ENCODE measurements around the gene USF3. TPM values are rescaled to one million over a fixed set of nuclear protein-coding genes. Genes with fewer than 3 reads are reported as not detected.

Gene USF3, protein sequence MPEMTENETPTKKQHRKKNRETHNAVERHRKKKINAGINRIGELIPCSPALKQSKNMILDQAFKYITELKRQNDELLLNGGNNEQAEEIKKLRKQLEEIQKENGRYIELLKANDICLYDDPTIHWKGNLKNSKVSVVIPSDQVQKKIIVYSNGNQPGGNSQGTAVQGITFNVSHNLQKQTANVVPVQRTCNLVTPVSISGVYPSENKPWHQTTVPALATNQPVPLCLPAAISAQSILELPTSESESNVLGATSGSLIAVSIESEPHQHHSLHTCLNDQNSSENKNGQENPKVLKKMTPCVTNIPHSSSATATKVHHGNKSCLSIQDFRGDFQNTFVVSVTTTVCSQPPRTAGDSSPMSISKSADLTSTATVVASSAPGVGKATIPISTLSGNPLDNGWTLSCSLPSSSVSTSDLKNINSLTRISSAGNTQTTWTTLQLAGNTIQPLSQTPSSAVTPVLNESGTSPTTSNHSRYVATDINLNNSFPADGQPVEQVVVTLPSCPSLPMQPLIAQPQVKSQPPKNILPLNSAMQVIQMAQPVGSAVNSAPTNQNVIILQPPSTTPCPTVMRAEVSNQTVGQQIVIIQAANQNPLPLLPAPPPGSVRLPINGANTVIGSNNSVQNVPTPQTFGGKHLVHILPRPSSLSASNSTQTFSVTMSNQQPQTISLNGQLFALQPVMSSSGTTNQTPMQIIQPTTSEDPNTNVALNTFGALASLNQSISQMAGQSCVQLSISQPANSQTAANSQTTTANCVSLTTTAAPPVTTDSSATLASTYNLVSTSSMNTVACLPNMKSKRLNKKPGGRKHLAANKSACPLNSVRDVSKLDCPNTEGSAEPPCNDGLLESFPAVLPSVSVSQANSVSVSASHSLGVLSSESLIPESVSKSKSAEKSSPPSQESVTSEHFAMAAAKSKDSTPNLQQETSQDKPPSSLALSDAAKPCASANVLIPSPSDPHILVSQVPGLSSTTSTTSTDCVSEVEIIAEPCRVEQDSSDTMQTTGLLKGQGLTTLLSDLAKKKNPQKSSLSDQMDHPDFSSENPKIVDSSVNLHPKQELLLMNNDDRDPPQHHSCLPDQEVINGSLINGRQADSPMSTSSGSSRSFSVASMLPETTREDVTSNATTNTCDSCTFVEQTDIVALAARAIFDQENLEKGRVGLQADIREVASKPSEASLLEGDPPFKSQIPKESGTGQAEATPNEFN (N-terminal part only)
- total RNA-seq = 10 to 100 TPM; 19.7 to 38.9 (median 28.5) TPM

DNA sequence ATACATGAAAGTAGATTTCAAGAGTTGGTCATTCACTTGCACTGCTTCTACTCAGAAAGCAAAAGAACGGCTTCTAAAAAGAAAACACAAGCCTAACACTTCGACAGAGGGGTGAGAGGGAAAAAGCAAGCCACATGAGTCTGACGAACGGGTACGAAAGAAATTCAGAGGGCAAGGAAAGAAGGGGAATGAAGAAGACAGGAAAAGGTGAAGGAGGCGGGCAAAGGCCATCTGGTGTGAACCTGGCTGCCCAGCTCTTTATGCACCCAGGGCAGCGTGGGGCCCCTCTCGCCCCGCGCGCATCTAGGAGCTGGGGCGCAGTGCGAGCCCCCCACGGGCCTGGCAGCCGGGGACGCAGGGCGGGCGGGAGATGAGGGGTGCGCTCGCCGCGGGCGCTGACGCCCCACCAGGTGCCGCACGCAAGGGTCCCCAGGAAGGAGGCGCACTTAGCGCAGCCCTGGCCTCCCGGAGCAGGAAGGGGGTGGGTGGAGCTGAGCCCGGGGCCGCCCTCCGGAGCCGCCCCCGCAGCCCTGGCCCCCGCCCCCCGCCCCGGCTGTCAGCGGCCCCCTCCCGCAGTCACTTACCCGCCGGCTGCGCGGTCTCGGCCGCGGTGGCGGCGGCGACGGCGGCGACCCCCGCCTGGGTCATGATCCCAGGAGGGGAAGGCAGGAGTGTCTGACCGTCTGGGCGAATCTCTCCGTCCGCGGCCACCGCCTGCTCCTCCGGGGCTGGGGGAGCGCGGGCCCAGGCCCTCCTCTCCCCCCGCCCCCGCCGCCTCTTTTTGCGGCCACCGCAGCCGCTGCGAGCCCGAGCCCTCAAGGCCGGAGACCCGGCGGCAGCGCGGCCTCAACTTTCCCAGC lies at the start of gene USF3:
TSS of gene USF3 (minus strand) at position 857 of the 860 bp plus-strand sequence. CDS start 21,764 bp downstream, outside the sequence.
- Histone ChIP-seq H3K27me3 (no peaks in the 10 kb centered on the region), H3K36me3 (no peaks in the 10 kb centered on the region), H3K4me3 (peak within 1 kb of the TSS; percentile 65 to 91 (median 89)), H3K27ac (peak within 1 kb of the TSS; percentile 98), H3K4me1 (peaks cover 0 to 4% of the 10 kb centered on the region in 2 donors), H3K9me3 (no peaks in the 10 kb centered on the region)
- DNase-seq (ENCODE audit: low spot score in 2 of 2) = peak; percentile 50 to 63
- no peak for TF ChIP-seq POLR2A (IDR thresholded peaks at IDR 0.05)
- no peak for TF ChIP-seq POLR2AphosphoS5 (IDR thresholded peaks at IDR 0.05)
- TF ChIP-seq, protein P1, sequence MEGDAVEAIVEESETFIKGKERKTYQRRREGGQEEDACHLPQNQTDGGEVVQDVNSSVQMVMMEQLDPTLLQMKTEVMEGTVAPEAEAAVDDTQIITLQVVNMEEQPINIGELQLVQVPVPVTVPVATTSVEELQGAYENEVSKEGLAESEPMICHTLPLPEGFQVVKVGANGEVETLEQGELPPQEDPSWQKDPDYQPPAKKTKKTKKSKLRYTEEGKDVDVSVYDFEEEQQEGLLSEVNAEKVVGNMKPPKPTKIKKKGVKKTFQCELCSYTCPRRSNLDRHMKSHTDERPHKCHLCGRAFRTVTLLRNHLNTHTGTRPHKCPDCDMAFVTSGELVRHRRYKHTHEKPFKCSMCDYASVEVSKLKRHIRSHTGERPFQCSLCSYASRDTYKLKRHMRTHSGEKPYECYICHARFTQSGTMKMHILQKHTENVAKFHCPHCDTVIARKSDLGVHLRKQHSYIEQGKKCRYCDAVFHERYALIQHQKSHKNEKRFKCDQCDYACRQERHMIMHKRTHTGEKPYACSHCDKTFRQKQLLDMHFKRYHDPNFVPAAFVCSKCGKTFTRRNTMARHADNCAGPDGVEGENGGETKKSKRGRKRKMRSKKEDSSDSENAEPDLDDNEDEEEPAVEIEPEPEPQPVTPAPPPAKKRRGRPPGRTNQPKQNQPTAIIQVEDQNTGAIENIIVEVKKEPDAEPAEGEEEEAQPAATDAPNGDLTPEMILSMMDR (IDR thresholded peaks at IDR 0.05) = no peak
- intact Hi-C loops (cut with DNase I; ENCODE audit: low total_unique reads) = no loop called here

DNA sequence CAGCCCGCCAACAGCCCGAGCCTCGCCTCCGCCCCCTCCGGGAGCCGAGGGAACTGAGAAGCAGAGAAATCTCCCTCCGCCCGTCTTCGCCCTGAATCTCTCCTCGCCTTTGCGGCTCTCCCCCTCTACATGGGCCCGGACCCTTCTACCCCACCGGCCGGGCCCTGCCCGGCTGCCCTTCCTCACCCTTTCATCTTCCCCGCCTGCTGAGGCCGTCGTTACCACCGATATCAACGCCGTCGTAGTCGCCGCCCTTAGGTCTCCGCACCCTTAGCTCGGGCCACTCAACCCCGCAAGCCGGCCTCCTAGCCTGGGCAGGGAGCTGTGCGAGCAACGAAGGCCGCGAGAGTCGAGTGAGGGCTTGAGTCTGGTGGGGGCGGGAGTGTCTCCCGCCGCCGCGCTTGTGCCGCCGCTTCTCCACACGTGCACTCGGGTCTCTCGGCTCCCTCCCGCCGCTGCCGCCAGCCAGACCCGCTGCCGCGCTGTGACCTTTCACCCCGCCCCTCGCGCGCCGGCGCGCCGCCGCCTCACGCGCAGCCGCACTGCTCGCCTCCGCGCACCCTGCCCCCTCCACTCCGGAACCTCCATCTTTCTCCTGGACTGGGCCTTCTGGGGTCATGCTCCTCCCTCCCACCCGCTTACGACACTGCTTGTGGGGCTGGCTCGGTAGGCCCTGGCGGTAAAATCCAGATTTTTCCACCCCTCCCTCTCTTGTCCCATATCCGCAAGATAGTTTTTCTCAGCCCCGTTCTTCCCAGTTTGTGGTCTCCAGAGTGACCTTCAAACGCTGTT lies 49.5 kb upstream of the USF3 start, which contains the start of gene NAA50:
TSS of gene NAA50 (minus strand) at position 494 of the 792 bp plus-strand sequence. CDS start at position 194, 300 bp downstream.
- Histone ChIP-seq H3K4me1 (peaks cover 0 to 17% of the 10 kb centered on the region in 2 donors), H3K27me3 (no peaks in the 10 kb centered on the region), H3K9me3 (no peaks in the 10 kb centered on the region), H3K36me3 (no peaks in the 10 kb centered on the region), H3K4me3 (peak within 1 kb of the TSS; percentile 76 to 96 (median 94)), H3K27ac (peak within 1 kb of the TSS; percentile 97 to 99)
- TF ChIP-seq POLR2AphosphoS5 (IDR thresholded peaks at IDR 0.05) (peak; percentile 76 to 92 (median 79)), POLR2A (IDR thresholded peaks at IDR 0.05) (peak; percentile 49)
- TF ChIP-seq, protein P1 (IDR thresholded peaks at IDR 0.05) = peak in 2 of 3 donors; percentile 26 to 33
- intact Hi-C loops (cut with DNase I; ENCODE audit: low total_unique reads) = loop anchor here (5.0 kb wide), 1 partner anchor 1179 kb away; no protein-coding TSS in a partner anchor
- peak; percentile 88 to 92 for DNase-seq (ENCODE audit: low spot score in 2 of 2)

DNA sequence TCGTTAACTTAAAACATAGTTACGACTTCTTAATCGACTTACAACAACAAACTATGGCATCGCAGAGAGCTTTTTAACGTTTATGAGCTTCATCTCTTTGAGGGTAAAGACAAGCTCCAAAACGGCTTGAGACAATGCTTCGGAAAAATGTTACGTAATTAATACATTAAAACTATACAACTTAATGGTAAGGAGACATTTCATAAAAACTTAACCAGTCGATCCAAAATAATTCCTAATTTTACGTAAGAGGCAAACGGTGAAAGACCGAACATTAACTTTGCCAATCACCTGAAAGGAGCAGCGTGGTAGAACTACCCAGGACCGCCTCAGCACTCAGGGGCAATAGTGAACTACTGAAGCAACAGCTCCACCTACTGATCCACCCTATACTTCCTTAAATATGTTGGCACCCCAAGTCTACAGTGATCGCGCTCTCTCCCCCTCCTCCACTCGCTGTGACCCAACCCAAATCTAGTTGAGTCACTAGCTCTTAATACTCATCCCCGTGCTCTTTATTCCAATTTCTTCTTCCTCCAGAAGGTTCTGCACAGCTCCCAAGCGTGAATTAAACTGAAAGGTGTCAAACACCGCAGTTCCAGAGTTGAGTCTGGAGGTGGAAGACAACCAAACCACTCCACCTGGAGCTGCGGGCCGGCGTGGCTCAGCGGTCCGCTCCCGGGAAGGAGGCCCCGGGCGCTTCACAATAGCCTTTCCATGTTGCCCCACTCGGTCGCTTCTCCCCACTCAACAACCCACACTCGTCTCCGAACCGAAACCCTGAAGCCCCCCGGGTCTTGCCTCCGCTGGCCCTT lies 48.7 kb upstream of the USF3 start:
- Histone ChIP-seq H3K9me3 (no peaks in the 10 kb centered on the region), H3K36me3 (no peaks in the 10 kb centered on the region), H3K27me3 (no peaks in the 10 kb centered on the region), H3K4me1 (peaks cover 0 to 17% of the 10 kb centered on the region in 2 donors), H3K4me3 (peak overlapping the region; percentile 76 to 96 (median 94)), H3K27ac (peak overlapping the region; percentile 97 to 99)
- intact Hi-C loops (cut with DNase I; ENCODE audit: low total_unique reads) = loop anchor here (5.0 kb wide), 1 partner anchor 1178 kb away; no protein-coding TSS in a partner anchor
- peak; percentile 56 to 78 for DNase-seq (ENCODE audit: low spot score in 2 of 2)
- TF ChIP-seq, protein P1 (IDR thresholded peaks at IDR 0.05) = peak in 2 of 3 donors; percentile 57 to 68
- peak in 1 of 3 donors; percentile 65 for TF ChIP-seq POLR2AphosphoS5 (IDR thresholded peaks at IDR 0.05)
- no peak for TF ChIP-seq POLR2A (IDR thresholded peaks at IDR 0.05)

Data from breast epithelium (tissue), 4 donors.